Heart left ventricle (tissue), 13 donors: ENCODE results near the gene CCDC74B.
"Not testable (repeated sequence)": the region's sequence is repeated elsewhere in the genome, so short reads cannot be mapped to it uniquely, and the experiment has no call there.

ENCODE experiments used
- CTCF ChIP-seq, 12 donors: fragments of 200-600 bp; sonication (generic) in 4 of 12; IDR thresholded peaks; one replicate each; pipeline versions ENCODE4 v1.5.0 to v1.8.0; 2018 to 2022; ENCODE audit warnings: antibody characterized with exemption in 12 of 12, mild to moderate bottlenecking in 5 of 12
- POLR2A ChIP-seq, 2 donors: fragments of 450-650 bp; IDR thresholded peaks; one replicate each; pipeline ENCODE4 v1.6.1; 2017; ENCODE audit warnings: antibody characterized with exemption in 2 of 2, mild to moderate bottlenecking in 2 of 2, moderate library complexity in 2 of 2
- donor health status: ischemic (EF 13 %, LVEDD 7.1; RV severe dilation, severe dysfunction).
- donor health status: DM: no; HTN: yes; CAD: no.
- donor health status: DM: no; HTN: no; CAD: no.
- donor health status: ischemic (EF 25% LVEDD 6.9; RV normal size, moderate dysfunction).
- donor health status: ischemic (EF 25% LVEDD 5.7; RV mildly dilated, moderate dysfunction).
- donor health status: ischemic (EF 35%, LVEDD 5.7; RV mildly dilated, moderate dysfunction).
- donor health status: nonischemic (EF 11% LVEDD 7.7; RV severe dilation, severe dysfunction).
- donor health status: DM: yes; HTN: yes; CAD: no.
- donor health status: PGD.
- donor health status: ischemic (EF 29% LVEDD 5.4; RV normal size, mild dysfunction).
- donor health status: nonischemic (EF 23%, LVEDD 6.1; RV moderate dilation, normal function).

- TF ChIP-seq CTCF, POLR2A (IDR thresholded peaks at IDR 0.05): not testable (repeated sequence)
Observed at GRCh38 chr2:130148515-130148914, 3.6 kb upstream of the CCDC74B start.
